SU-DHL-6 (cell line): ENCODE data around the gene MXD1.

Source experiments
- EZH2phosphoT487 ChIP-seq: fragments of 200-600 bp; sonication (generic), shearing (Covaris generic); conservative IDR thresholded peaks from 2 replicates; pipeline ENCODE4 v1.6.1; 2018; ENCODE audit warnings: mild to moderate bottlenecking, antibody characterized with exemption, low read length, moderate library complexity, mixed read lengths
- TF ChIP-seq, protein P1 (sequence below): fragments of 200-600 bp; sonication (generic); IDR thresholded peaks from one replicate; pipeline ENCODE4 v1.5.1; 2017; ENCODE audit warnings: antibody characterized with exemption, mild to moderate bottlenecking, low read length, moderate library complexity; ENCODE audit not compliant: insufficient read depth, poor library complexity, severe bottlenecking

DNA sequence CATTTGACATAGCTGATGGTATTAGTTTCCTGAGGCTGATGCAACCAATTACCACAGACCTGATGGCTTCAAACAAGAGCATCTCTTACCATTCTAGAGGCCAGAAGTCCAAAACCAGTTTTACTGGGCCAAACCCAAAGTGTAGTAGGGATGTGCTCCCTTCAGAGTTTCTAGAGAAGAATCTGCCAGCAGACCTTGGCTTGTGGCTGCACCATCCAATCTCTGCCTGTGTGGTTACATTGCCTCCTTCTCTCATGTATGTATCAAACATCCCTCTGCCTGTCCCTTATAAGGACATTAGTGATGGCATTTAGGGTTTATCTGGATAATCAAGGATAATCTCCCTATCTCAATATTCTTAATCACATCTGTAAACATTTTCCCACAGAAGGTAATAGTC is 25.6 kb upstream of the MXD1 start:
- TF ChIP-seq, protein P1, sequence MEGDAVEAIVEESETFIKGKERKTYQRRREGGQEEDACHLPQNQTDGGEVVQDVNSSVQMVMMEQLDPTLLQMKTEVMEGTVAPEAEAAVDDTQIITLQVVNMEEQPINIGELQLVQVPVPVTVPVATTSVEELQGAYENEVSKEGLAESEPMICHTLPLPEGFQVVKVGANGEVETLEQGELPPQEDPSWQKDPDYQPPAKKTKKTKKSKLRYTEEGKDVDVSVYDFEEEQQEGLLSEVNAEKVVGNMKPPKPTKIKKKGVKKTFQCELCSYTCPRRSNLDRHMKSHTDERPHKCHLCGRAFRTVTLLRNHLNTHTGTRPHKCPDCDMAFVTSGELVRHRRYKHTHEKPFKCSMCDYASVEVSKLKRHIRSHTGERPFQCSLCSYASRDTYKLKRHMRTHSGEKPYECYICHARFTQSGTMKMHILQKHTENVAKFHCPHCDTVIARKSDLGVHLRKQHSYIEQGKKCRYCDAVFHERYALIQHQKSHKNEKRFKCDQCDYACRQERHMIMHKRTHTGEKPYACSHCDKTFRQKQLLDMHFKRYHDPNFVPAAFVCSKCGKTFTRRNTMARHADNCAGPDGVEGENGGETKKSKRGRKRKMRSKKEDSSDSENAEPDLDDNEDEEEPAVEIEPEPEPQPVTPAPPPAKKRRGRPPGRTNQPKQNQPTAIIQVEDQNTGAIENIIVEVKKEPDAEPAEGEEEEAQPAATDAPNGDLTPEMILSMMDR, result no peak
- TF ChIP-seq EZH2phosphoT487, result no peak
